HG03135 (cell line): ENCODE measurements around the gene COQ10B.
A peak's percentile ranks its signal among the peaks of the same experiment; 100 is the strongest.
"Not testable (repeated sequence)": the region's sequence is repeated elsewhere in the genome, so short reads cannot be mapped to it uniquely, and the experiment has no call there.

ENCODE experiments used
- ATAC-seq: cut with Tn5 transposase; IDR thresholded peaks from one replicate; pipeline ENCODE4 v1.9.1; 2021; ENCODE audit warnings: mild to moderate bottlenecking, moderate library complexity; ENCODE audit not compliant: unreplicated experiment

Gene COQ10B

GRCh38 chr2:197450465-197450864, 2.9 kb upstream of the COQ10B start:
- no peak for ATAC-seq

GRCh38 chr2:197450935-197451358, 2.4 kb upstream of the COQ10B start:
- not testable (repeated sequence) for ATAC-seq

- ATAC-seq = no peak
Measured at GRCh38 chr2:197452754-197453122, 614 bp upstream of the COQ10B start.

- peak; percentile 36 for ATAC-seq
Measured at GRCh38 chr2:197453914-197454398, 604 bp downstream of the COQ10B start.

GRCh38 chr2:197454923-197455322, 1.6 kb downstream of the COQ10B start:
- no peak for ATAC-seq

GRCh38 chr2:197455428-197455827, 2.1 kb downstream of the COQ10B start:
- ATAC-seq = no peak

- no peak for ATAC-seq
Measured at GRCh38 chr2:197460649-197461048, 7.3 kb downstream of the COQ10B start.

- no peak for ATAC-seq
Measured at GRCh38 chr2:197461057-197461456, 7.7 kb downstream of the COQ10B start.

GRCh38 chr2:197464175-197464574, 10.8 kb downstream of the COQ10B start:
- ATAC-seq = no peak

- ATAC-seq = no peak
Measured at GRCh38 chr2:197472166-197472565, 18.8 kb downstream of the COQ10B start.

- ATAC-seq = no peak
Measured at GRCh38 chr2:197477797-197478196, 24.4 kb downstream of the COQ10B start.

GRCh38 chr2:197480165-197481036, 27.0 kb downstream of the COQ10B start:
- no peak for ATAC-seq

GRCh38 chr2:197484248-197484647, 30.9 kb downstream of the COQ10B start:
- not testable (repeated sequence) for ATAC-seq

- no peak for ATAC-seq
Measured at GRCh38 chr2:197486175-197486574, 32.8 kb downstream of the COQ10B start.

- ATAC-seq = no peak
Measured at GRCh38 chr2:197487385-197487784, 34.0 kb downstream of the COQ10B start.

- no peak for ATAC-seq
Measured at GRCh38 chr2:197495433-197496134, 42.2 kb downstream of the COQ10B start.

- ATAC-seq = no peak
Measured at GRCh38 chr2:197496695-197497094, 43.3 kb downstream of the COQ10B start.

GRCh38 chr2:197497326-197497725, 44.0 kb downstream of the COQ10B start:
- no peak for ATAC-seq

- ATAC-seq = no peak
Measured at GRCh38 chr2:197498235-197498936, 45.0 kb downstream of the COQ10B start.

GRCh38 chr2:197498937-197499593, 45.7 kb downstream of the COQ10B start:
- peak; percentile 21 for ATAC-seq
